Osteoblast (primary cell): ENCODE measurements around the gene NACC2. TPM values are rescaled to one million over a fixed set of nuclear protein-coding genes. Genes with fewer than 3 reads are reported as not detected.

Source experiments
- DNase-seq: peaks from one replicate; pipeline ENCODE4 v3.0.0; 2011; ENCODE audit warnings: low spot score, mixed read lengths; ENCODE audit not compliant: insufficient read length; ENCODE audit errors: missing footprints
- H2AFZ ChIP-seq: 2 replicates; pipeline ENCODE4 v1.6.0; 2011; ENCODE audit warnings: mild to moderate bottlenecking, low read length
- H3K27ac ChIP-seq: 2 replicates; pipeline ENCODE4 v1.5.1; 2011; ENCODE audit warnings: mild to moderate bottlenecking, low read depth, low read length, moderate library complexity
- H3K27me3 ChIP-seq: 2 replicates; pipeline ENCODE4 v1.6.0; 2012; ENCODE audit warnings: mild to moderate bottlenecking, control low read depth, inconsistent platforms, low read length, moderate library complexity; ENCODE audit not compliant: insufficient read depth
- H3K36me3 ChIP-seq: 2 replicates; pipeline ENCODE4 v1.5.1; 2011; ENCODE audit warnings: mild to moderate bottlenecking, low read length, control low read depth, moderate library complexity; ENCODE audit not compliant: insufficient read depth
- H3K4me1 ChIP-seq: 2 replicates; pipeline ENCODE4 v1.5.1; 2011; ENCODE audit warnings: mild to moderate bottlenecking, low read length, control low read depth, moderate library complexity; ENCODE audit not compliant: insufficient read depth
- H3K4me2 ChIP-seq: 2 replicates; pipeline ENCODE4 v1.6.0; 2011; ENCODE audit warnings: mild to moderate bottlenecking, low read length; ENCODE audit not compliant: insufficient read depth
- H3K4me3 ChIP-seq: fragments of 200-600 bp; sonication (generic); 3 replicates; pipeline ENCODE4 v1.5.1; 2012; ENCODE audit warnings: mild to moderate bottlenecking, low read length, inconsistent platforms; ENCODE audit not compliant: insufficient read depth
- H3K79me2 ChIP-seq: 2 replicates; pipeline ENCODE4 v1.6.0; 2012; ENCODE audit warnings: mild to moderate bottlenecking, low read length, control low read depth, inconsistent platforms; ENCODE audit not compliant: insufficient read depth
- H3K9me3 ChIP-seq: 2 replicates; pipeline ENCODE4 v1.5.1; 2011; ENCODE audit warnings: low read depth, low read length, control low read depth
- H4K20me1 ChIP-seq: 2 replicates; pipeline ENCODE4 v1.6.0; 2012; ENCODE audit warnings: mild to moderate bottlenecking, low read length, control low read depth; ENCODE audit not compliant: insufficient read depth
- total RNA-seq: library from RNA; depleted of rRNA; stranded (reverse); fragments of >200 nt; gene quantifications from 2 replicates; pipeline ENCODE4 v1.2.3, GENCODE V29; 2012
- TF ChIP-seq, protein P1 (sequence below): IDR thresholded peaks from 2 replicates; pipeline ENCODE4 v1.5.1; 2011; ENCODE audit warnings: mild to moderate bottlenecking, low read depth, low read length, moderate library complexity; ENCODE audit errors: extremely low read depth

Gene NACC2
- total RNA-seq, 1 donor: 32.9 TPM

DNA sequence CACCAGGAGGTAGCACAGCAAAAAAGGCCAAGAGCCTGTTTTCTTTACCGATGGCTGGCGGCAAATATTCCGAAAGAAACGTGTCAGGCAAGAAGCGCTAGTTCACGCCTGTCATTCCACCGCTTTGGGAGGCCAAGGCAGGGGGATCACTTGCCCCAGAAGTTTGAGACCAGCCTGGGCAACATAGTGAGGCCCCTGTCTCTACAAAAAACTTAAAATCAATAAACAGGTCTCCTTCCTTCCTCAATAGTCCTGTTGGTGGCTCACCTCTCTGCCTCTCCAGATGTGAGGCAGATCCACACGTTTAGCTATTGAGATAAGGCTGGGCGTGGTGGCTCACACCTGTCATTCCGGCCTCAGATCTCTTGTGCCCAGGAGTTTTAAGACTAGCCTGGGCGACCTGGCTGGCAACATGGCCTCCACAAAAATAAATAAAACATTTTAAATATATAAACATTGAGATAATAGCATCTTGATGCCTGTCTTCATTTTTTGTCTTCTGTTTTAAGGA lies 24.8 kb upstream of the NACC2 start:
- Histone ChIP-seq H3K4me1 (peaks cover 15% of the 10 kb centered on the region), H2AFZ (peak overlapping the region; percentile 27), H4K20me1 (peaks cover 8% of the 10 kb centered on the region), H3K9me3 (no peaks in the 10 kb centered on the region), H3K36me3 (peaks cover 15% of the 10 kb centered on the region), H3K4me2 (peak overlapping the region; percentile 87), H3K27ac (peak overlapping the region; percentile 66), H3K79me2 (peaks cover 37% of the 10 kb centered on the region), H3K4me3 (peak overlapping the region; percentile 86), H3K27me3 (peaks cover 4% of the 10 kb centered on the region)
- TF ChIP-seq, protein P1, sequence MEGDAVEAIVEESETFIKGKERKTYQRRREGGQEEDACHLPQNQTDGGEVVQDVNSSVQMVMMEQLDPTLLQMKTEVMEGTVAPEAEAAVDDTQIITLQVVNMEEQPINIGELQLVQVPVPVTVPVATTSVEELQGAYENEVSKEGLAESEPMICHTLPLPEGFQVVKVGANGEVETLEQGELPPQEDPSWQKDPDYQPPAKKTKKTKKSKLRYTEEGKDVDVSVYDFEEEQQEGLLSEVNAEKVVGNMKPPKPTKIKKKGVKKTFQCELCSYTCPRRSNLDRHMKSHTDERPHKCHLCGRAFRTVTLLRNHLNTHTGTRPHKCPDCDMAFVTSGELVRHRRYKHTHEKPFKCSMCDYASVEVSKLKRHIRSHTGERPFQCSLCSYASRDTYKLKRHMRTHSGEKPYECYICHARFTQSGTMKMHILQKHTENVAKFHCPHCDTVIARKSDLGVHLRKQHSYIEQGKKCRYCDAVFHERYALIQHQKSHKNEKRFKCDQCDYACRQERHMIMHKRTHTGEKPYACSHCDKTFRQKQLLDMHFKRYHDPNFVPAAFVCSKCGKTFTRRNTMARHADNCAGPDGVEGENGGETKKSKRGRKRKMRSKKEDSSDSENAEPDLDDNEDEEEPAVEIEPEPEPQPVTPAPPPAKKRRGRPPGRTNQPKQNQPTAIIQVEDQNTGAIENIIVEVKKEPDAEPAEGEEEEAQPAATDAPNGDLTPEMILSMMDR: no peak
- no peak for DNase-seq

DNA sequence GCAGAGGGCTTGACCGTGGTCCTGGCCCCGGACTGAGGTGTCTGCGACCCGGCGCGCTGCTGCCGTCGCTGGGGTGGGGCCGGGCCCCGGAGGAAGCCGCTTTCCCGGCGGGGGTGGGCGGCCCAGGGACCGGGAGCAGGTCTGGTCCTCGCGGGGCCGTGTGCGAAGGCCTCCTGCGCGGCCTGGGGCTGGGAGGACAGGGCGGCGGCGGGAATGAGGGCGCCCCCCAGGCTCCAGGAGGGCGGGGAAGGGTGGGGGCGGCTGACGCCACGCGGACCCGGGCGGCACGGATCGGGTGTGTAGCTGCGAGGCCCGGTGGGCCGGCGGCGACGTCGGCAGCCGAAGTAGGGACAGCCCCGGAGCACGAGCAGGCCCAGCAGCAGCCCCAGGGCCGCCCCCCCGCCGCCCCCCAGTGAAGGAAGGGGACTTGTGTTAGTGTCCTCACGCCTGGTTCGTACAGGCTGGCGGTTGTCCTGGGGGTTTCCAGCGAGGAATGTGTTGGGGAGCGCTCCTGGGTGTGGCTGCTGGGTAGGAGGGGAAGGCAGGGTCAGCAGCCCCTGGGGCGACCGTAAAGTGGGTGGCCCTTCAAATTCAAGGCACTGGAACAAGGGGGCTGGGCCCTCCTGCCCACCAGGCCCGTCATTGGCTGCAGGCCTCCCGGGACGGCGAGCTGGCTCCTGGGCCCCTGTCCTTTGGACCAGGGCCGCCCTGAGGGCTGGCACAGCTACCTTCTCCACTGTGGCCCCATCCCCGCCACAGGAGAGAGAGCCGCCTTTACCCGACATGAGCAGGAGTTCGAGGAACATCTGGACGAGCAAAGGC lies 24.2 kb upstream of the NACC2 start:
- peaks cover 38% of the 10 kb centered on the region for H3K79me2 ChIP-seq
- peaks cover 20% of the 10 kb centered on the region for H3K36me3 ChIP-seq
- H3K27me3 ChIP-seq: peaks cover 4% of the 10 kb centered on the region
- H3K4me3 ChIP-seq: peak overlapping the region; percentile 86
- DNase-seq: peak; percentile 88
- H2AFZ ChIP-seq: peak overlapping the region; percentile 27
- H3K9me3 ChIP-seq: no peaks in the 10 kb centered on the region
- peak overlapping the region; percentile 87 for H3K4me2 ChIP-seq
- H4K20me1 ChIP-seq: peaks cover 13% of the 10 kb centered on the region
- TF ChIP-seq, protein P1: no peak
- peak overlapping the region; percentile 66 for H3K27ac ChIP-seq
- peaks cover 15% of the 10 kb centered on the region for H3K4me1 ChIP-seq

DNA sequence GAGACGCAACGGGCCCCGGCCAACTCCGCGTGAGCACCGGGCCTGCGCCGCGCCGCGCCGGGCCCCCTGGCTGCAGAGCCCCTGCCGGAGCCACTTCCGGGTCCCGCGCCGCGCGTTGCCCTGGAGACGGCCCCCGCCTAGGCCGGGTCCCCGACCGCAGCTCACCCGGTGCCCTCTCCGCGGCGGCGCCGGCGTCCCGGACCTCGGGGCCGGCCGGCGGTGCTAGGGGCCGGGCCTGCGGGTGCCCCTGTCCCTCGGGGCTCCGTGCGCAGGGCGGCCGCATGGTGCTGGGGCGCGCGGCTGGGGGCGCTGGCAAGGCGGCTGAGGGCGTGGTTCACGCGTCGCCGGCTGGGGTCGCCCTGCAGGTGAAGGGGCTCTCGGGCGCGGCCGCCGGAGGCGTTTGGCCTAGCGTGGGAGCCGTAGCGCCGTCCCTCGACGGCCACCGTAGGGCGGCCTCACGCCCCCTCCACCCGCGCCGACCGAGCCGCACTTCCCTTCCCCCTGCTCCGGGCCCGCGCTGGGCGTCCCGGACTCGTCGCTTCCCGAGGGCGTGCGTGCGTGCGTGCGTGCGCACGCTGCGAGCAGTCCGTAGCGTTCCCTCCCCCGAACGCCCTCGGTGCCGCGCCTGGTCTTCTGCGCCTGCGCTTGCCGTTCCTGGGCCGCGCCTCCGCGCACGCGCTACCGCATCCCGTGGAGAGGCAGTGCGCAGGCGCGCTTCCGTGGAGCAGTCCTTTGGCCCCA lies 23.4 kb upstream of the NACC2 start, which contains the start of gene TMEM250:
Gene TMEM250 (minus strand): TSS at position 556 of the 741 bp plus-strand sequence. CDS start 1,975 bp downstream, outside the sequence.
- DNase-seq: peak; percentile 100
- Histone ChIP-seq H3K79me2 (peaks cover 38% of the 10 kb centered on the region), H3K4me2 (peak within 1 kb of the TSS; percentile 87), H3K4me3 (peak within 1 kb of the TSS; percentile 86), H3K27me3 (peaks cover under 1% of the 10 kb centered on the region), H3K36me3 (peaks cover 20% of the 10 kb centered on the region), H3K9me3 (no peaks in the 10 kb centered on the region), H4K20me1 (peaks cover 13% of the 10 kb centered on the region), H3K4me1 (peaks cover 15% of the 10 kb centered on the region), H3K27ac (peak within 1 kb of the TSS; percentile 66), H2AFZ (peak within 1 kb of the TSS; percentile 41)
- TF ChIP-seq, protein P1: no peak

DNA sequence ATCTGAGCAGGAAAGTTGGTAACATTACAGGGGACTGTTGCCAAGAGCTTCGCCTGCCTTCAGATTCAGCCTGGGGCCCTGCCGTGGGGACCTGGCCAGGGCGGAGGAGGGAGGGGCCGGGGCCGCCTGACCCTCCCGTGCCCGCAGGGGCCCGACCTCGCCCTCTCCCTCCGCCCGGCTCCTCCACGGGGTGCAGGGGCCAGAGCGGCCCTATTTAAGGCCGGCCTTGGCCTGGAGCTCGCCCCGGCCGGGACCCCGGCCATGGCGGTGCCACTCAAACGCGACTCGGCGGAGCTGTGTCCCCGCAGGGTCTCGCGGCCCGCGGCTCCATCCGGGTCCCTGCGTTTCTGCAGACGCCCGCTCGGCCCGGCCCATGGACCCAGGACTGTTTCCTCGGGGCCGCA lies 22.8 kb upstream of the NACC2 start:
- H2AFZ ChIP-seq: no peak overlapping the region
- peak; percentile 95 for DNase-seq
- H3K4me2 ChIP-seq: peak overlapping the region; percentile 87
- H4K20me1 ChIP-seq: peaks cover 13% of the 10 kb centered on the region
- peaks cover 15% of the 10 kb centered on the region for H3K4me1 ChIP-seq
- H3K4me3 ChIP-seq: peak overlapping the region; percentile 86
- H3K27me3 ChIP-seq: no peaks in the 10 kb centered on the region
- H3K79me2 ChIP-seq: peaks cover 38% of the 10 kb centered on the region
- H3K36me3 ChIP-seq: peaks cover 20% of the 10 kb centered on the region
- no peaks in the 10 kb centered on the region for H3K9me3 ChIP-seq
- H3K27ac ChIP-seq: peak overlapping the region; percentile 28
- TF ChIP-seq, protein P1: no peak
